NCI-H1105 (cell line): ENCODE measurements around the gene ADORA2B.

Experiments
- DNase-seq: peaks from one replicate; lab custom pipeline; 2025; lab: John Stamatoyannopoulos, UW

ADORA2B gene

DNA sequence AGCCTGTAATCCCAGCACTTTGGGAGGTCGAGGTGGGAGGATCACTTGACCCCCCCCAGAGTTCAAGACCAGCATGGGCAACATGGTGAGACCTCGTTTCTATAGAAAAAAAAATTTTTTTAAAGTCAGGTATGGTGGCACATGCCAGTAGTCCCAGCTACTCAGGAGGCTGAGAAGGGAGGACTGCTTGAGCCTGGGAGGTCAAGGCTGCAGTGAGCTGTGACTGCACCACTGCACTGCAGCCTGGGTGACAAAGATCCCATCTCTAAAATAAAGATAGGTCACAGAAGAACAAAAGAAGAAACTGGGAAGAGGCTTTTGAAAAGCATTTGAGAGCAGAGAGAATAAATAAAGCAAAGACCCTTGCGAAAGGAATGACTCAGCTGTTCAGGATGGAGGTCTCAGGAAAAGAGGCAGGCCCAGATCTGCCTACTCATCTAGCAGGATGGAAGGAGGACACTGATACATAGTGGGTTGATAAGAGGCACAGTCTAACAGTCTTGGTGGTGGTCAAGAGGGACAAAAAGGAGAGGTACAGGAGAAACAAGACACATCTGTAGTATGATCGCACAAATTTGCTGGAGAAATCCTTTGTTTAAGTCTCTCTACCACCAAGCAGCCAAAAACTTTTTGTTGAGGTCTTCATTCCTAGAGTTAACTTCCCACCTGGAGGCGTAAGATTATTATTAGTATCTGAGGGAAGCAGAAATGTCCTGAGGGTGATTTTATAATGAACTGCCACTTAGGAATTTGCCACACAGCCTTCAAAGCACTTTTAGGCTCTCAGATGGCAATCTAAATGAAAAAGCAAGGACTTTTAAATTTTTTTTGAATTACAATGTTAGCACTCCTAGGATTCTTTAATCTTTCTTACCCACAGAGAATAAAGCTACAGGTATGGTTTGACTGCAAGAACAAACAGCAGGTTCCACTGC lies 37.0 kb downstream of the ADORA2B start:
- no peak for DNase-seq

DNA sequence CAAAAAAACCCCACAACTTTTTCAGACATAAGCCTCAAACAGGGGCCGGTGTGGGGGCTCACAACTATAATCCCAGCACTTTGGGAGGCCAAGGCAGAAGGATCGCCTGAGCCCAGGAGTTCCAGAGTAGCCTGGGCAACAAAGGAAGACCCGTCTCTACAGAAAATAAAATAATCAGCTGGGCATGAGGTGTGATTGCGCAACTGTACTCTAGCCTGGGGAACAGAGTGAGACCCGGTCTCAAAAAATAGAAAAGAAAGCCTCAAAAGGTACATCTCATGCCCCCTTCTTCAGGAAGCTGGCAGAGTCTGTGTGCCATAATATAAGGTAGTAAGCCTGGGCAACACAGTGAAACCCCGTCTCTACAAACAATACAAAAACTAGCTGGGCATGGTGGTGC lies 51.4 kb downstream of the ADORA2B start:
- no peak for DNase-seq

DNA sequence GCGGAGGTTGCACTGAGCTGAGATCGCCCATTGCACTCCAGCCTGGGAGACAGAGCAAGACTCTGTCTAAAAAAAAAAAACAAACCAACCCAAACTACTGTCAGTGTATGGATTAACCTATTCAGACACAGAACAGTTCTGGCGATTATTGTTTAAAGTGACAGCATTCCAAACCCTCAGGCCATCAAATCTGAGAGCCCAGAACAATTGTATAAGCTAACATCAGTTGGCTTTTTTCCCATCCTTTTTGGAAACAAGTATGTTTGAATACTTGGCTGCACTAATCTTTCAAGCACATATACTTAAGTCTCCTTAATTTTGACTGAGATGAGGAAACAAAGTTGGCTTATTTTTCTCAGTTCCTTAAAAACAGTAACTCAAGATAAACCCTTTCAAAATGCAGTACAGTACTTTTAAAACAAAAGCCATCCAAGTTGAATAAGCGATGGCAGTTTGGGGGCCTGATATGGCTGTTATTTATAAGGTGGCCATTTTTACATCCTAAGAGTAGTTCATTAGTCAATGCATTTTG lies 53.2 kb downstream of the ADORA2B start:
- no peak for DNase-seq

- DNase-seq, result peak; percentile 98
These were observed 54.4 kb downstream of the ADORA2B start, which contains the start of the genes TTC19 and ZSWIM7 for GRCh38 chr17:15999141-15999973. Gene TTC19 (plus strand): TSS chr17:15999824. CDS start chr17:15999849, 25 bp downstream. Gene ZSWIM7 (minus strand): TSS chr17:15999704. CDS start chr17:15999594, 110 bp downstream.

DNA sequence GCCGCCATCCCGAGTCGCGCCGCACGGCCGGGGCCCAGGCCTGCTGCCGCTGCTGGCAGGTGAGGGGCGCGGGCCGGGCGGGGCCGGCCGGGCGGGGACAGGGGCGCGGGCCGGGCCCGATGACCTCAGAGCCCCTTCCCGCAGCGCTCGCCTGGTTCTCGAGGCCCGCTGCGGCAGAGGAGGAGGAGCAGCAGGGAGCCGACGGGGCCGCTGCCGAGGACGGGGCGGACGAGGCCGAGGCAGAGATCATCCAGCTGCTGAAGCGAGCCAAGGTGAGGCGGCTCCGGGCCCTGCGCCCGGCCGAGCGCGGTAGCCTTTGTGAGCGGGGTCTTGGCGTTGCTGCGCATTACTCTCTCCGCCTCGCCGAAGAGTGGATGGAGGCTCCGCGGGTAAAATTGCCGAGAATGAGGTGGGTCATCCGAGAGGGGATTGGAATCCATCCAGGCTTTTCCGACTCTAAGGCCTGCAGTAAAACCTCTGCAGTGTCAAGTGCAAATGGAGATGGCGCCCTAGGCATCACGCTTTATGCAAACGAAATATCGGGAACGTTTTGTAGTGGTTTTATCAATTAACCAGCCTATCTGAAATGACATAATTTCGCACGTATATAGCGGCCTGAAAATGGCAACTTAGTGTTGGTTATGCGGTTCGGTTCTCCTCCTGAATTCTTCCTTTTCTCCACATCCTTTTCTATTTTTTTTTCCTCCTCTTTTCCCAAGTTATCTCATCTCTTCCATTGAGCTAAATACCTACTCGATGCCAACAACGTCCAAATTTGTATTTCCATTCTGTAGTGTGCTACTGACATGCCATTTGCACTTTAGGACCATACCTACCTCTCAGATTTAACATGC lies 55.3 kb downstream of the ADORA2B start:
- DNase-seq, result peak; percentile 72

- DNase-seq, result no peak
These were observed 56.4 kb downstream of the ADORA2B start for GRCh38 chr17:16001226-16001897.

DNA sequence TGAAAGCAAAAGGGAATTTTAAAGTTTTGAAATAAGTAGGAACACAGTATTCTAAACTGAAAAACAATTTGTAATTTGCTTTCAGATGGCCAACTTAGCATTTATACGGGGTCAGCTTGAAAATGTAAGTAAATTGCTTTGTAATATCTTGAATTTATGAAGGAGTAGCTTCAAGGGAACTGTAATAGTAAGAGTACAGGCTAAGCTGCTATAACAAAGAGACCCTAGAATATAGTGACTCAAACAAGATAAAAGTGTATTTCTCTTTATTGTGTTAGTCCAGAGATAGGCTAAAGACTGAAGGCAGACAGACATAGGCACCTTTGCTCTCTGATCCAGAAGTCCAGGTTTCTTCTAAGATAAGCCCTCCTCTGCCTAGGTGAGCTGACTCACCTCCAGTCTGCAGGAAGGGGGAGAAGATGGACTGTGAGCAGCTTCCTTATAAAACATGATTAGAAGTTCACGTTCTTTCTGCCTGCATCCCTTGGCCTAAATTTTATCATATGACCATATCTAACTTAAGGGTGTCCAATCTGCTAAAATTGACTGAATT lies 57.9 kb downstream of the ADORA2B start:
- DNase-seq, result no peak

DNA sequence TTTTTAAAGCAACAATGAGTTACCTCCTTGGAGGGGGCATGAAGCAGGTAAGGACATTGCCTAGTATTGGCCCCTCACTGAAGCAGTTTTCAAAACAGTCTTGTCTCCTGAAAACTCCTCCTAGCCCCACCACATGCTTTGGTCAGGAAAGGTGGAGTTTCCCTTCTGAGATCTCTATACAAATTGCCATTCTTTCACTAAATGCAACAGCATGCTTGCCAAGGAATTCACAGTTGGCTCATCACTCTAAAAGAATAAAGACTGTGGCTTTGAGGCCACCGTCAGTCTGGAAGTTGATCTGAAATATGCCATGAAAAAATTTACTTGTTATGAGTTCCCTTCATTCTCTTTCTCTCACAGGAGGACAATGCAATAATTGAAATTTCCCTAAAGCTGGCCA lies 58.9 kb downstream of the ADORA2B start:
- DNase-seq, result no peak

DNA sequence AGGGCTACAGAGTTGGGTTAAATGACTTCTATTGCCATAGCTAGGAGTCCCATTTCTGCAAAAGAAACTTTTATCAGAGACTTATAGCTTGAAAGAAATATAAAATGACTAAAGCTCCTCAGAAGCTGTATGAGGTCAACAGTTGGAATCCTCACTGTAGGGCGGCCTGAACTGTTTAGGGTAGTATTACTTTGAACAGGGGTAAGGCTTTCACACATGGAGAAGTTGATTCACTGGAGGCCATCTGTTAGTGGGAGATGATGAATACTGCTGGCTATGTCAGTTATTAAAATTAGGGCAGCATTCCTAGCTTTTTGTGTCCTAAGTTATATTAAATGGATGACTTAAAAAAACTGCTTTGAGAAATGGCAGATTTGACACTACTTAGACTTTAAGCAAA lies 60.7 kb downstream of the ADORA2B start:
- no peak for DNase-seq

DNA sequence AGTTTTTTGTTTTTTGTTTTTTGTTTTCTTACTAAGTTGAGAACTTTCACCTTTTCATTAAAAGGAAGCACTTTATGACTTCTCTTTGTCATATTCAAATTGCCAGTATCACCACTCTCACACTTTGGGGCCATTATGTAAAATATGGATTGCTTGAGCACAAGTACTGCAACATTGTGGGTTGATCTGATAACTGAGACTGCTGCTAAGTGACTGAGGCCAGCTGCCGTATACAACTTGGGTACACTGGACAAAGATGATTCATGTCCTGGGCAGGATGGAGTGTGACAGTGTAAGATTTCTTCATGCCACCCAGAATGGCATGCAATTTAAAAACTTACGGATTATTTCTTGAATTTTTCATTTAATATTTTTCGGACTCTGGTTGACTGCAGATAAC lies 62.5 kb downstream of the ADORA2B start:
- DNase-seq, result no peak

DNA sequence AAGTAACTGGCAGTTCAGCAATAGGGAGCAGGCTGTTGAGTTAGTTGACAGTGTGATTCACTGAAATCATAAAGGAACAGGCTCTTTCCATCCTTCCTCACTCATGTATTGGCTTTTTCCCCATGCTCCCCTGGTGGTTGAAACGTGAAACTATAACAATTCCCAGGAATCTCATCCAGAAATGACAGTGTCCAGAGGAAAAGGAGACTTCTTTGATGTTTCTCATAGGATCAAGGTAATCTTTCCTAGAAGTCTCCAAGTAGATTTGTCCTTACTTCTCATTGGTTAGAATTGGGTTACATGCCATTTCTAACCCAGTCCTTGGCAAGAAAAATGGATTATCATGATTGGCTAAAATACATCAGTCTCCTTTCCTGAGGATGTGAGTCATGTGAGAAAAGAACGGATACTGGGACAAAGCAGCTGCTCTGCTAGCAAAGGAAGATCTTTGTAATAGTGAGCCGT lies 69.0 kb downstream of the ADORA2B start:
- peak; percentile 26 for DNase-seq

DNA sequence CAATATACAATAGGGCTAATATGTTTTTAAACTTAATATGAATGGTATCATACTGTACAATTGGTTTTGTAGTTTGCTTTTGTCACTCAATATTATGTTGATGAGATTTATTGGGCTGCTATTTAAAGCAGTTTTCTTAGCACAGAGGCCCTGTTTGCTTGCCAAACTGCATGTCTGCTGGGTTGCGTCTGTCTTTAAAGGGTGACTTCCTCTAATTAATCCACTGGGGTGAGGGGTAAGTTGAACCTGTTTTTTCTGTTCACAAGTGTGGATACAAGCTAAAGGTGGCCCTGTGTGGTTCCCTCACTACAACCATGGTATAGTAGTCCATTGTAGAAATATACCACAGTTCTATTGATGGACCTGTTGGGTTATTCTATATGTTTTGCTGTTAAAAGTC lies 74.4 kb downstream of the ADORA2B start:
- no peak for DNase-seq

GRCh38 chr17:16023881-16024280 lies 79.0 kb downstream of the ADORA2B start:
- DNase-seq, result no peak

- DNase-seq, result no peak
These were observed 80.3 kb downstream of the ADORA2B start for GRCh38 chr17:16025202-16025601.
